Measurements from ENCODE around the gene ISCA2.

ISCA2 gene

GRCh38 chr14:74538411-74539391 is 45.1 kb downstream of the ISCA2 start:
- Histone ChIP-seq H3K36me3 (ENCODE audit: control insufficient read depth in 2 of 2, insufficient read depth in 1 of 2, low read length in 2 of 2) (no peaks in the 10 kb centered on the region), H3K27ac (ENCODE audit: extremely low read depth, low read depth, low read length) (no peak overlapping the region), H3K9me3 (ENCODE audit: control insufficient read depth, insufficient read depth, low read depth, low read length) (no peaks in the 10 kb centered on the region), H3K4me1 (ENCODE audit: control insufficient read depth, insufficient read depth, low read length) (peaks cover 4% of the 10 kb centered on the region; the same call in 1 of the 2 replicates), H3K4me3 (ENCODE audit: low read depth, low read length) (no peak overlapping the region)
- POLR2A ChIA-PET: no interaction called here
- TF ChIP-seq ZNF404 (tag by site-specific recombination; IDR thresholded peaks at IDR 0.05): no peak
- CTCF ChIA-PET: interaction anchor here (0.6 to 1.0 kb wide), 3 partner anchors 34 to 1840 kb away, joined by 3 to 4 read pairs (median 3); no protein-coding TSS in a partner anchor

- Histone ChIP-seq H3K27ac (ENCODE audit: extremely low read depth, low read depth, low read length) (no peak overlapping the region), H3K4me3 (ENCODE audit: low read depth, low read length) (no peak overlapping the region), H3K4me1 (ENCODE audit: control insufficient read depth, insufficient read depth, low read length) (peaks cover 4% of the 10 kb centered on the region; the same call in 1 of the 2 replicates), H3K36me3 (ENCODE audit: control insufficient read depth in 2 of 2, insufficient read depth in 1 of 2, low read length in 2 of 2) (no peaks in the 10 kb centered on the region), H3K9me3 (ENCODE audit: control insufficient read depth, insufficient read depth, low read depth, low read length) (no peaks in the 10 kb centered on the region)
- CTCF ChIA-PET: interaction anchor here (0.6 to 1.0 kb wide), 4 partner anchors 31 to 1839 kb away, joined by 3 to 4 read pairs (median 3); no protein-coding TSS in a partner anchor
- TF ChIP-seq BCL6B (tag by site-specific recombination; IDR thresholded peaks at IDR 0.05) (no peak), KLF7 (tag by site-specific recombination; IDR thresholded peaks at IDR 0.05; ENCODE audit: borderline replicate concordance) (no peak), ZNF404 (tag by site-specific recombination; IDR thresholded peaks at IDR 0.05) (no peak), ZNF544 (tag by site-specific recombination; IDR thresholded peaks at IDR 0.05) (no peak), ZNF792 (tag by site-specific recombination; IDR thresholded peaks at IDR 0.05) (no peak), ZFP37 (tag by site-specific recombination; IDR thresholded peaks at IDR 0.05) (no peak), ZNF311 (tag by site-specific recombination; IDR thresholded peaks at IDR 0.05; ENCODE audit: borderline replicate concordance) (no peak), FEZF1 (tag by site-specific recombination; IDR thresholded peaks at IDR 0.05) (no peak), ZNF623 (tag by site-specific recombination; IDR thresholded peaks at IDR 0.05) (no peak), GLIS1 (tag by site-specific recombination; IDR thresholded peaks at IDR 0.05) (no peak), ZNF561 (tag by site-specific recombination; IDR thresholded peaks at IDR 0.05; ENCODE audit: borderline replicate concordance) (no peak), PRDM2 (tag by site-specific recombination; IDR thresholded peaks at IDR 0.05; ENCODE audit: borderline replicate concordance) (no peak), PATZ1 (tag by site-specific recombination; IDR thresholded peaks at IDR 0.05) (no peak)
- POLR2A ChIA-PET: no interaction called here
These were observed 45.9 kb downstream of the ISCA2 start for GRCh38 chr14:74539503-74539902.
